Stimulated activated CD8-positive, alpha-beta memory T cell treated with anti-CD3 and anti-CD28 coated beads, Interleukin-12 subunit alpha, Interleukin-12 subunit beta, amount 100 ng/mL, for 1 hour (primary cell): ENCODE results near the gene PKP2.
"Not testable (repeated sequence)": the region's sequence is repeated elsewhere in the genome, so short reads cannot be mapped to it uniquely, and the experiment has no call there.

ENCODE experiments used
- DNase-seq: peaks from one replicate; pipeline ENCODE4 v3.0.0-alpha.2; 2020; ENCODE audit warnings: low read depth

The PKP2 gene

DNA sequence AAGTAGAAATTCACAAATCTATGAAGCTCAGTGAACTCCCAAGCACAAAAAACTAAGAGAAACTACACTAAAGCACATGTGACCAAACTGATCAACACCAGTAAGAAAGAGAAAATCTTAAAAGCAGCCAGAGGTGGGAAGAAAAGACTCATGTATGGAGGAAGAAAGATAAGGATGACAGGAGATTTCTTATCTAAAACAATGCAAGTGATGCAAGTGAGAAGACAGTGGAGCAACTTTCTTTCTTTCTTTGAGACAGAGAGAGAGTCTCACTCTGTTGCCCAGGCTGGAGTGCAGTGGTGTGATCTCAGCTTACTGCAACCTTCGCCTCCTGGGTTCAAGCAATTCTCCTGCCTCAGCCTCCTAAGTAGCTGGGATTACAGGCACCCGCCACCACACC, 34.9 kb downstream of the PKP2 start:
- DNase-seq = not testable (repeated sequence)

DNA sequence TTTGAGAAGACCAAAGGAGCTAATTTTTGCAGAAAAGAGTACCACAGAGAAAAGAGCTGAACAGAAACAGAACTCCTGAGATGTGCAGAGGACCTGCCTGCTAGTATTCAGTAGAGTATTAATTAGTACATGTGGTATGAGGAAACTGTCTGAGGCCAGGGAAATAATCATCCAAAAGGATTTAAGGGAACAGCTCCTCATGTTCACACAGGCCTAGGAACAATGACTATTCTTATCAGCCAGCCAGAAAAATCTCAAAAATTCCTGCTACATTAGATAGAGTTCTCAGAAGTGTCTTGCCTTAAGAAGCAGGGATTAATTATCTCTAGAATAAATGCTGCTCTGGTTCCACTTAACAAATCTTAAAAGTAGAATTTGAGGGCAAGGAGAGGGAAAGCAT, 36.4 kb downstream of the PKP2 start:
- no peak for DNase-seq

DNA sequence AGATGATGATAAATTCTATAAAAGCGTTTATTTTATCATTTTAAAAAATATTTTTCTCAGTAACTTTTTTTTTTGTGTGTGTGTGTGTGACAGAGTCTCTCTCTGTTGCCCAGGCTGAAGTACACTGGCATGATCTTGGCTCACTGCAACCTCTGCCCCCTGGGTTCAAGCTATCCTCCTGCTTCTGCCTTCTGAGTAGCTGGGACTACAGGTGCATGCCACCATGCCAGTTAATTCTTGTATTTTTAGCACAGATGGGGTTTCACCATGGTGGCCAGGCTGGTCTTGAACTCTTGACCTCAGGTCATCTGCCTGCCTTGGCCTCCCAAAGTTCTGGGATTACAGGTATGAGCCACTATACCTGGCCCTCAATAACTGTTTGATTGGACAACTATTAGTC, 37.2 kb downstream of the PKP2 start:
- no peak for DNase-seq

DNA sequence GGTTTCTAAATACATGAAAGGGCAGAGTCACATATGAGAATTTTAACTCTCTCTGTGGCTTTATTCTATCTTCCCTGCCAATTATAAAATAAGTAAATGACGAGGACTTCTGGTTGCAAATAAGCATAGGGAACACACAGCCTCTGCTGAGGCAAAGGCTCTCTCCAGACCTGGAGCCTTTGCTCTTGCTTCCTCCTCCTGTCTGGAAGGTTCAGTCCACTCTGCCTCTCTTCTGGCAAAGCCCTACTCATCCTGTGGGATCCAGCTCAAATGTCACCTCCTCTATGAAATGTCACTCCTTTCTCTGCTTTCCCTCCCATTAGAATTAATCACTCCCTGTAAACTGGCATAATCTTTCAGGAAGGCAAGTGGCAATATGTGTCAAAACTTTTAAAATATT, 41.9 kb downstream of the PKP2 start:
- no peak for DNase-seq

DNA sequence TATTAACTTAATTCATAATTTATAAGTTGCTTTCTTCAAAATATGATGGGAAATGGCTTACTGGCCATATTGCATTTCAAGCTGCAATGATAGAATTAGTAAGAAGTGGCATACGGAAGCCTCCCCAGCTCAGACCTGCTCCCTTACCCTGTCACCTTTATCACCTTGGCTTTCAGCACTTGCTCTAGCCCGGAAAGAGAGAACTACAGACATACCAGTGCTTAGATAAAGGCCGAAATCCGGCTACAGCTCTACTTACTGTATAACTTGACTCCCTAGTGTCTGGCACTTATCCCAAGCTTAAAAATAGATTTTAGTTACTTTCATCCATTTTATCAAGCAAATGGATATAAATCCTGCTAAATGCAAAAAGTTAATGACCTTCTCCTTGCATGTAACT, 42.5 kb downstream of the PKP2 start:
- DNase-seq = no peak

DNA sequence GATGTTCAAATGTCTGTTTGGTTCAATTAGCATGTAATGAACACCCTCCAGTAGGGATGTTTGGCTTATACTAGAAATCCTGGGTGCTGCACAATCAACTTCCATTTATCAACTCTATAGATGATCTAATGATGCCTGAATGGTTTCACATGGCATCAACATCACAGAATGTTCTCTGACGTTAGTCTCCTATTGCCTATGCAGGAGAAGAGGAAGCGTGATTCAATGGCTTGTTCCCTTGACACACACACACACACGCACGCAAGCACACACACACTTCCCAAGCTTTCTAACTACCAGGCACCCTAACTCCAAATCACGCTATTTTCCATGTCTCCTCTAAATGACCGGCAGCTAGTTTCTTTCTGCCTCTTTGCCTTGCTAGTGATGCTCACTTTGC, 49.3 kb downstream of the PKP2 start:
- no peak for DNase-seq

DNA sequence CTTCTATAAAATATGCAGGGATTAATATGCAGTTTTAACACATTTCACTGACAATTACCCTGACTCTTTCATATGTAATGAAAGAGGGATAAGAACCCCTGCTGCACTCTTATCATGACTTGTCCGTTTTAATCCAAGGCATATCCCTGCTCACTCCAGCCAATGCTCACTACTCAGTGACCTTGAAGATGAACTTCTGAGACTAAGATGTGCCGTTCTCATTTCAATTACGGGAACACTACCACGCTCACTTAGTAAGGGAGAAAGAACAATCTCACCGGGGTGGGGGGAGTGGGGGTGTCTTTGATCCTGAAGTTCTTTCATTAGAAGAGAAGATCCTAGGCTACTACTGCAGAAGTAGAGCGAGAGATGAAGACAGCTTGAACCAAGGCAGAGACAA, 50.5 kb downstream of the PKP2 start:
- no peak for DNase-seq

DNA sequence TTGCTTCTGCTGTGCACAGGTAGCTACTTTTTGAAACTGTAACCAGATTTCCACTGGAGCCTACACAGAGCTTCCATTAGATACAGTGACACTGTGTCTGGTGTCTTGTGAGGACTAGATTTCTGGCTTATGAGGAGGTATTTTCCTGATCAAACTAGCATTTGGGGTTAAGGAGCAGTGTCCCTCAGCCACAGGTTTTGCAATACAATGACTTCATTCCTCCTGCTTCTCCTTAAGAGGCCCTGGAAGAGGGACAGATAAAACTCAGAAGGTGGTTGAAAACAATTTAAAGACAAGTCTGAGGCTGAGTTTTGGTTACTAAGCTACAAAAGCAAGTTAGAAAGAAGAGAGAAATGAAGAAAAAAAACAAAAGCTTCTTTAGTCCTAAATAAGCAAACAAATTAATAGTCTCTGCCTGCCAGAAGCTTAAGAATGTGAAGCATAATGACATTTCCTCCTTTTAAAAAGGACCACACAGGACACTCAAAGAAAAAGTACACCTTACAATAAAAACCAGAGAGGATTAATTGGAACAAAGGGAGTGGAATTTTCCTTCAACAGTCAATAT, 53.0 kb downstream of the PKP2 start:
- no peak for DNase-seq

DNA sequence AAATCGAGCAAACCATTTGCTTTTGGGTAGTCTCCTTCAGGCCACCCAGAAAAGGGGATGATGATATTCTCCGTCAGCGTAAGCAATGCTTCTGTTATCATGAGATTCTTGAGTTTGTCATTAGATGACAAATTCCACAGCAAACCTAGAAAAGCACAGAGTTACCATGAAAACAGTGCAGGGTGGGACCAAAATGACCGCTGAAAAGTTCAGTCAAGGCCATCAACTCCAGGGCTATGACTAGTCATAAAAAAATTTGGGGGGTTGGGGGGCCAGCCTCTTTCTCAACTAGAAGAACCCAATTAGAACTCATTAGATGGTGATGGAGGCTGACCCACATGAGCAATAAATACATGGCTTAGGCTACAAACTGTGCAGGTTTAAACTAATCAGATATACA, 55.5 kb downstream of the PKP2 start:
- no peak for DNase-seq

DNA sequence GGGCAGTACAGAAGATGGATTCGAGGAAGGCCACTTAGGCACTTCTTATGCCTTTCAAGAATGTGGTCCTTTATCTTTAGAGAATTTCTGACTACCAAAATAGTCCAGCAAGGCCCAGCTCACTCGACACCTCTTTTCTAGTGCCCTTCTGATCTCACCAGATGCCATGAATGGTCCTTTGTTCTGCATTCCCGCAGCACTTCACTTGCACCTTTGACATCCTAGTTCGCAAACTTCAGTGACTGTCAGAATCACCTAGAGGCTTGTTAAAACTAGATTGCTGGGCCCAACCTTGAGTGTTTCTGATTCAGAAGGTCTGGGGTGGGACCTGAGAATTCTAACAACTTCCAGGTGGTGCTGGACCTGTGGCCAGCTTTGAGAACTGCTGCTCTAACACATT, 56.7 kb downstream of the PKP2 start:
- DNase-seq = no peak

DNA sequence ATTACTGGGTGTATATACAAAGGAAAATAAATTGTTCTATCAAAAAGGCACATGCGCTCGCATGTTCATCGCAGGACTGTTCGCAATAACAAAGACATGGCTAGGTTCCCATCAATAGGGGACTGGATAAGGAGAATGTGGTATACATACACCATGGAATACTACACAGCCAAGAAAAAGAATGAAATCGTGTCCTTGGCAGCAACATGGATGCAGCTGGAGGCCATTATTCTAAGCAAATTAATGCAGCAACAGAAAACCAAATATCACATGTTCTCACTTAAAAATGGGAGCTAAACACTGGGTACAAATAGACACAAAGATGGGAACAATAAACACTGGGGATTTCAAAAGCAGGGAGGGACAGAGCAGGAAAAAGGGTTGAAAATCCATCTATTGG, 58.6 kb downstream of the PKP2 start:
- DNase-seq = no peak

DNA sequence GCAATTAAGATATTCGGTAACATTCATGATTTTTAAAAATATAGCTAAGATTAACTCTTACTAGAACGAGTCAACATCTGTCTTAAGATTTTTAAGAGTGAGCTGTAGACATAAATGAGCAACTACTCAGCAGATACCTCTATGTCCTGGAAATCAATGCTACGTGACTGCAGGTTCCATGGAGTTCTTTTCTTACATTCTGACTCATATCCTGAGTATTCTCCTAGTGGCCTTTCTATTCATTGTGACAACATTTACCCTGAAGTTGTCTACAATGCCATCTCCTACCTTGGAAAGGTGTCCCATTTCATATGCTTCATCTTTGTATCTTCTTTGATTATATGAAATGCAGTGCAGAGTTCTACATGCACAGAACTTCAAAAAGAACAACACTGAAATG, 59.9 kb downstream of the PKP2 start:
- no peak for DNase-seq

DNA sequence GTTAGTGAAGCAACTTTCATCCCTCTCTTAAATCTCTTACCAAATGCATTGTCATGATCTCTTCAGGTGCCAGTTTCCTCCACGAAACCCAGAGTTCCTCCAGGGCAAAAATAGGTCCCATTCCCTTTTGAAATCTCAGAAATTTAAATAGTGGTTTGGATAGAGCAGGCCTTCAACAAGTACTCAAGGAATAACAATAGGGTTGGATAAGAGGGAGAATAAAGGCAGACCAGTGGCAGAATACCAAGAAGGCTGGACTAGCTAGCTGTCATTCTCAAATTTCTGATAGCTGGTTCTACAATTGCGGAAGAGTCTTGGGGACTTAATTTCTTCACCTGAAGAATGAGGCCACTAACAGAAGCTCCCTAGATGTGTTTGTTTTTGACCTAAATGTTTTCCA, 62.5 kb downstream of the PKP2 start:
- no peak for DNase-seq

DNA sequence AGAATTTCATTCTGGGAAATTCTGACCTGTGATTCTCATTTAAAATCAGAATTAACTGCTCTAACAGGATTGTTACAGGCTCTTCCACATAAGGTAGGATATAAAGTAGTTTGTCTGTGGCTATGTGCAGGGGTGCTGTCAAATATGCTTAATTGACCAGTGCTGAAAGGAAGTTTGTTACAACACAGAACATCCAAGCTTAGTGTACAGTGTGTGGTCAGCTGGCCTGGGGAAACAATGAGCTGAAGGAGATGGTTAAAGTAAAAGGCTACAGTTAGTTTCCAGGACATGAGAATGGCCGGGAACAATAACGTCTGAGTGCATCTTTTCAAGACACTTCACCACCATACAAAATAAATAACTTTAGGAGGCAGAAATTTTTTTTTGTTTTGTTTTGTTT, 68.0 kb downstream of the PKP2 start:
- DNase-seq = no peak

DNA sequence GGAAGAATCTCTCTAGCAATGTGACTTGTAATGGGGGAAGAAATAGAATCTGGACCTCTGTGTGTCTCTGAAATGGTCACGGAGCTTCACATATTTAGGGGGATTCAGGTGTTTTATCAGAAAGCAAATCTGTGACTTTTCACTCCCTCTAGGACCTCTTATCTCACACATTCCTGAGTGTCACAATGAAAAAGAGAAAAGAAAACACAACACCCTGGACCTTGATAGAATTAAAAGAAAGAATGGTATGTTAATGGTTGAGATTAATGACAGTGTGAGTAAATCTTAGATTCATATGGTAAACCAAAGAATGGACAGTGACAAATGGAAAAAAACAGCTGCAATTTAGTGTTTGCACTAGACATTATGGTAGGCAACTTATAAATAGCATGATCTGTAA, 68.5 kb downstream of the PKP2 start:
- no peak for DNase-seq

DNA sequence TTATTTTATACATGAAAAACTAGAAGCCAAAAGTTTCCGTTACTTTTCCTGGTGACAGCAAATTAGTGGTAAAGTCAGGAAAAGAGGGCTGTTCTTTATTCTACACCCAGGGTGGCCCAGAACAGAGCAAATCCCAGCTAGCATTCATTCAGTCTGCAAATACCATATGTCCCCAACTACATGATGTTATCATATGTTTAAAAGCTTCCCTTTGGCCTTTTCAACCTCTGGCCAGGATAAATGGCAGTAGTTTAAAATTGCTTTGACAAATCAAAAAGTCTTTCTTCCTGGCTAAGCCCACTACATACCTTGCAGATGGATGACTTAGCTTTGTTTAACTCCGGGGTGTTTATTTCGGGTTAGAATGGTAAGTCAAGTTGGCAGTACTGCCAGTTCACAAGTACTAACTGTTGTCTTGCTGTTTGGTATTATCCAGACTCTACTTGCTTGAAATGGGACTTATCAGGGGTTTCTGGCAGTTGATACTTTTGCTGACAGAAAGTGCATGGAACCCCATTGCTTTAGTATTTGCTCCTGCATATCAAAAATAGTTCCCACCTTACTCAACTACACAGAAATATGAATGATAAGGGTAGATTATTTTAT, 69.7 kb downstream of the PKP2 start:
- DNase-seq = no peak

DNA sequence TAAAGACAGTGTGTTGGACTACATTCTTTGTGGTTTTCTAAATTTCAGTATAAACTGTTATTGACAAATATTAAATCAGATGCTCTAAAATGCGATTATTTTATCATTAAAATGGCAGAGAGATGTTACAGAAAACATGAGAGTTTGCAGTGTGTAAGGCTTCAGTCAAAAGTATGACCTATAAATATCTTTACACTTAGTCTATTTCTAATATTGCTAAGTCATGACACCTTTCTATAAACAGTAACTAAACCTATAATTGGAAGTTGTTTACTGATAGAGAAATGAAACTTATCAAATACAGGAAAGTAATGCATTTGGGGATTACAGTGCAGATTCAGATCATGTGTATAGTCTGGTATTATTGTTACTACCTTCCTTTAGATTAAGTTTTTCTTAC, 72.0 kb downstream of the PKP2 start:
- no peak for DNase-seq

DNA sequence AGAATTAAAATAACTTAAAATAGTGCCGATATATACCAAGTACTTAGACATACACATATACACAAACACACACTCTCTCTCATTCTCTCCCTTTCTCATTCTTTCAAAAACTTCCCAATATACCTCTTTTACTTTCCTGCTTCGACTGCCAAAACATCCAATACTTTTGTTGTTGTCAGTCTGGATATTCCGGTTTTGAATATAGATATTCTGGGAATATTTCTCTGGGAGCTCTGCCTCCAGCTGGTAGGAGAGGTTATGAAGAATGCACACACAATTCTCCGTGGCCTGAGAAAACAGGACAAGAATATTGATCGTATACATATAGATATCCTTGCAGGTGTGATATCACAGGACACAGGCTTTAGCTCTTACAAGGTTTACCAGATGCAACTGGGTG, 74.2 kb downstream of the PKP2 start:
- no peak for DNase-seq

DNA sequence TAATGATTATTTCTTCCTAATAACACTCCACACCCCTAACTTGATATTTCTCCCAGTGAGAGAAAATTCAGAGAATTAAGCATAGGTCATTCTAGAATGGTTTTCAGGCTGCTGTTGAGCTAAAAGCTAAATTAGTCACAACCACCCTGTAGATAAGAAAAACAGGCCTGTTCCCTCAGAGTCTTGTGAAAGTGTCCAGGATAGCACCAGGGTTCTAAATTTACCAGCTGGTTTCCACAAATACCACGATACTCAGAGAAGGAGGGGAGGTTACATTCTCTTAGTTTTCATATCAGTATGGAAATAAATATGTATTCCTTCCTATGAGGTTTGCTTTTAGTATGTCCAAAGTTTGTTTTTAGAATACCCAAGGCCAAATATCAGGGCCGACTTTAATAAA, 74.9 kb downstream of the PKP2 start:
- DNase-seq = no peak

DNA sequence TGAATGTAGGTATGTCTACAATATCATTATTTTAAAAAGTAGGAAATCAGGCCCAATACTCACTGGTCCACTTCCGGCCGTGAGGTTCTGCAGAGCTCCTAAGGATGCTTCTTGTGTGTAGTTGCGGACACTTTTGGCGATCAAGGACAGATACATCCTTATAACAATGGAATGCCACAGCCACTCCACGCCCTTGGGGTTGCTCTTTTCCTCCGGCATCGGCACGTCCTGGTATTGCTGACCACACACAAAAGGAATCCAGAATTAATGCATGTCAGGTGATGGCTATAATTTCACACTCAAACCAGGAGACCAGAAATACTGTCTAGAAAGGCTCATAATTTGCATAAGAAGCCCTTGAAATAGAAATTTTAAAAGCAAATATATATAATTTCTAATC, 75.3 kb downstream of the PKP2 start:
- no peak for DNase-seq

DNA sequence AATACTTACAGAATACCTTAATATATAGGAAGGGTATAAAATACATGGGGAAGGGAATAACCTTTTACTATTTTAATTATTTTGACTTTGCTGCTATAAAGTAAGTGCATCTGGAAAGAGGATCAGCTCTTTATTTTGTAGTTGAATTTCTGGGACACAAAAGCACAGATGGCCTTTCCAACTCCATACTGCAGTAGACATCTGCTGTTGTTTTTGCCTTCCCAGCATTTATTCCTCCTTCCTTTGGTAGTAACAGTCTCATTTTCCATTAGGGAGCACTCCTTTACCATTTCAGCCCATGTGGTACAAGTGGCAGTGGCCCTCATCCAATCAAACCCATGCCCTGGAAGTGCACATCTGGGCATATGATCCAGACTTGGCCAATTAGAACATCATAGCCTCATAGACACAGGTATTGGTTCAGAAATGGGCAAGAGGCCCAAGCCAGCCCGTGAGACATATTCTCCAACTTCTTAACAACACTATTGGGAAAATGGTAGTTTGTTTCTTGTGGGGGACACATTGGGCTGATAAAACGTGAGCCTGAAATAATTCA, 76.1 kb downstream of the PKP2 start:
- no peak for DNase-seq

DNA sequence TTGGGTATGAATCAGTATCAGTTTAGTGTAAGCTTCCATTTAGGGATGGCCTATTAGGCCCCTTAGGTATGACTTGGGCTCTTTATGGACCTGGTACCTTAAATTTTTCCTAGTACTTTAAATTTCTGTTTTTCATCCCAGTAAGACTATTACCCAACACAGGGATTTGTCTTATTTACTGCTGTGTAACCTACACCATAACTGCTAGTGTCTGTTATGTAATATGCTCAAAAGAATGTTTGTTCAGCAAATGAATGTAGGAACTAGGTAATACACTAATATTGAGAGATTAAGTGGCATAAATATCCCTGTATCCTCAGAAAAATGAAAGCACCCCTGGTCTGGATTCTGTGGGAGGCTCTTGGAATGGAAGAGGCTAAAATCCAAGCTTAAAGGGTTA, 77.2 kb downstream of the PKP2 start:
- DNase-seq = no peak

DNA sequence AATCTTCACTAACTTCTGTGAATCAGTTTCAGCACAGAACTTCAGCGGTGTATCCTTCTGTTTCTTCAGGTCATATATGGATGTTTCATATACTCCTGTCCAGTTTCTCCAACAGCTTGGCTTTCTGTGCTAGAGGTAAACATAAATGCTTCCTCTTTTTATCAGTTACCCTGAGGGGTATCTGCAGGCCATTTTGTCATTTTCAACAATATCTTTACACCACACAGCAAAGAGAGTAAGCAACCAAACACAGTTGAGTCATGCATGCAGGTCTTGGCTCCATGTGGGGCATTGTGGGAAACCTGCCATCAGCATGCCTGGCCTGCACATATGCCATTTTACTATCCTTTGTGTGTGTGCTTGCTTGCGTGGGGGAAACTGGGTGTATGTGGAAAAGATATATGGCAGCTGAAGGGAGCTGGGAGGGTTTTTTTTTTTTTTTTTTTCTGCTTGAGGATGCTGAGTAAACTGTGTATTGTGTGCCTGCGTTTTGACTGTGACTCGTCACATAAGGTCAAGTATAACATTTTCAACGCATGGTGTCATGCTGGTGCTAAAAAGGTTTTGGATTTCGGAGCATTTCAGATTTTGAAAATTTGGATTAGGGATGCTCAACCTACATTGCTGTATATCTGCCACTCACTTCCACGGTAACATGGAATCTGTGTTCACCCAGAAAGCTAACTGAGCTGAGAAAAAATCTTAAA, 84.7 kb downstream of the PKP2 start:
- DNase-seq = no peak

DNA sequence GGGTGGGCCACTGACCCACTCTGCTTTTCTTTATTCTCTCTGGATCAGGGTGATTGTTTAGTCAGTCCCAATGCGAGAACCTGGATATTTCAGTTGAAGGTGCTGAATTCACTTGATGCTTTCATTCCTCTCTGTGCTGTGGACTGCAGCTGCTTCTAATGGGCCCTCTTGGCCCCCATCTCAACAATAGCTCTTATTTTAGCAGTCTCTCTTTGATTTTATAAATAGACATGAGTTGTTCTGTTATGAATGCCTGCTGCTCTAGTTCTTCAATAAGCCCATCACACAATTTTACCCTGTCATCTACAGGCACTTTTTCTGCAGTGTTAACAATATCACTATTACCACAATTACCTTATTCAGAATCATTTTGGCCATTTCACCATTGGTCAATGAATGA, 86.7 kb downstream of the PKP2 start:
- no peak for DNase-seq
